BLaER1 treated with 17β-estradiol and CSF1 and Interleukin-3, amounts not matched to agents 10 nM and 100 nM (cell line): ENCODE measurements around the gene SPOUT1.
A peak's percentile ranks its signal among the peaks of the same experiment; 100 is the strongest.
"Not testable (repeated sequence)": the region's sequence is repeated elsewhere in the genome, so short reads cannot be mapped to it uniquely, and the experiment has no call there.

ENCODE experiments used
- H3K27ac ChIP-seq, 11 experiments: shearing (Covaris generic); formaldehyde crosslinking; 2 replicates each; pipeline ENCODE4 v1.8.1; 2022
- H3K27me3 ChIP-seq, 11 experiments: shearing (Covaris generic); formaldehyde crosslinking; 2 replicates each; pipeline ENCODE4 v1.8.1; 2022
- H3K36me3 ChIP-seq, 11 experiments: shearing (Covaris generic); formaldehyde crosslinking; 2 replicates each; pipeline ENCODE4 v1.8.1; 2022
- H3K4me1 ChIP-seq, 10 experiments: shearing (Covaris generic); formaldehyde crosslinking; 2 replicates each; pipeline ENCODE4 v1.8.1; 2022
- H3K4me2 ChIP-seq, 11 experiments: shearing (Covaris generic); formaldehyde crosslinking; 2 replicates each; pipeline ENCODE4 v1.8.1; 2022
- H3K4me3 ChIP-seq, 10 experiments: shearing (Covaris generic); formaldehyde crosslinking; 2 replicates each; pipeline ENCODE4 v1.8.1; 2022
- H3K9ac ChIP-seq, 11 experiments: shearing (Covaris generic); formaldehyde crosslinking; 2 replicates each; pipeline ENCODE4 v1.8.1; 2022
- H3K9me3 ChIP-seq, 11 experiments: shearing (Covaris generic); formaldehyde crosslinking; replicated peaks in 1 of 11; 2 replicates each; pipeline ENCODE4 v1.8.1; 2022
- H4K20me1 ChIP-seq, 11 experiments: shearing (Covaris generic); formaldehyde crosslinking; 2 replicates each; pipeline ENCODE4 v1.8.1; 2022
- Cebpa-rat ChIP-seq, 11 experiments: shearing (Covaris generic); IDR thresholded peaks; 2 replicates each; pipeline ENCODE4 v1.8.1; 2022

Gene SPOUT1

DNA sequence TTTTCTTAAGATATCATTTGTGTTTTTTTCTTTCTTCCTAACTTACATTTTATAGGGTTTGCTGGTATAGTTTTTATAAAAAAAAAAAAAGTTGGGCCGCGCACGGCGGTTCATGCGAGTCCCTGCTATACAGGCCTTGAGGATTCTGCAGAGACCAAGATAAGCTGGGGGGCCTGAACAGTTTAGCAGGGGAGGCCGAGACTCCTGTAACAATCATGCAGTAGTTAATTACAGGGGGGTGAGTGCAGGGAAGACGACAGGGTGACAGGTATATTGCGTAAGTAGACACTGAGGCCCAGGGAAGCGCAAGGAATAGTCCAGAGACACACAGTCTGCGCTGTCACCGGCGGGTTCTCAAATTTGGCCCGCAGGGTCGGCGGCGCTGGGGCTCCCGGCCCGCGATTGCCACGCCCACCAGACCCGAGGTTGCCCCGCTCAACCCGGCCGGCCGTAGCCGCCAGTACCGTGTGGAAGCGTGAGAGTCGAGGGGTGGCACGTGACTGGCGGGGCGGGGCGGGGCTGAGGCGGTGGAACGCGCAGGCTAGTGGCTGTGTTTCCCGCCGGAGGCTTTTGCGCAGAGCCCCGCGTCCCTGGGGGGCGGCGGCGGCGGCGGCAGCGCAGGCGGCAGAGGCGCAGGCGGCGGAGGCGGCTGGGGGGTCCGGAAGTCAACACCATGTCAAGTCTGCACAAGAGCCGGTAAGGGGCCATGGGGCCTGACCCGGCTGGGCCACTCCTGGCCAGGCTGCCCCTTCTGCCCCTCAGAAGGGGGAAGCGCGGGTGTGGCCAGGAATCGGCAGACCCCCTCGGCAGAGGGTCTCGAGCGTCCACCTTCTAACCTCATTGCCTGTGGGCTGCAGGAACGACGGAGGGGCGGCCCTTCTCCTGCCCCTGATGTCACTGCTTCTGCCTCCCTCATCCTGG, 42.7 kb downstream of the SPOUT1 start, which contains the start of gene TBC1D13:
TBC1D13 (plus strand) TSS at position 573 of the 921 bp plus-strand sequence; CDS start at position 674, 101 bp downstream.
- H3K4me3 ChIP-seq: peak within 1 kb of the TSS; percentile 75 to 98 (median 94)
- H3K4me1 ChIP-seq: peaks cover 43 to 56% (median 49%) of the 10 kb centered on the region in 10 experiments
- H3K36me3 ChIP-seq: peaks cover 22 to 37% (median 34%) of the 10 kb centered on the region in 11 experiments
- H3K27ac ChIP-seq: peak within 1 kb of the TSS; percentile 41 to 87 (median 80); a peak in 21 of 22 replicates
- H3K27me3 ChIP-seq: no peaks in the 10 kb centered on the region
- H3K4me2 ChIP-seq: peak within 1 kb of the TSS; percentile 91 to 99 (median 94)
- TF ChIP-seq Cebpa-rat (IDR thresholded peaks at IDR 0.05): peak in 8 of 11 experiments; percentile 23 to 78 (median 52); a peak in 7 of 22 replicates
- peak within 1 kb of the TSS; percentile 76 to 94 (median 88) for H3K9ac ChIP-seq
- peaks cover 0 to 17% (median 0%) of the 10 kb centered on the region in 11 experiments; a peak in 5 of 22 replicates for H4K20me1 ChIP-seq
- peaks cover 0 to 14% (median 7%) of the 10 kb centered on the region in 11 experiments; a peak in 14 of 22 replicates for H3K9me3 ChIP-seq

DNA sequence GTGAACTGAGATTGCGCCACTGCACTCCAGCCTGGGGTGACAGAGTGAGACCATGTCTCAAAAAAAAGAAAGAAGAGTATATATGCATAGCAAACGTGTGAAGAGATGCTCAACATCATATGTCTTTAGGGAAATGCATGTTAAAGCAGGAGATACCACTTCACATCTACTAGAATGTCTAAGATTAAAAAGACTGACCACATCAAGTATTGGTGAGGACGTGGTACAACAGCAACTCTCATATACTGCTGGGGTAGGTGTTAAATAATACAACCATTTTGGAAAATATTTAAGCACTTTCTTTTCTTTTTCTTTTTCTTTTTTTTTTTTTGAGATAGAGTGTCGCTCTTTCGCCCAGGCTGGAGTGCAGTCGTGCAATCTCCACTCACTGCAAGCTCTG, 44.2 kb downstream of the SPOUT1 start:
- H3K9ac ChIP-seq: no peak overlapping the region
- no peak overlapping the region for H3K4me2 ChIP-seq
- peak overlapping the region in 1 of 11 experiments; percentile 82; a peak in 1 of 22 replicates for H3K27ac ChIP-seq
- peaks cover 7 to 22% (median 19%) of the 10 kb centered on the region in 11 experiments for H3K36me3 ChIP-seq
- peaks cover 0 to 3% (median 0%) of the 10 kb centered on the region in 11 experiments; a peak in 2 of 22 replicates for H4K20me1 ChIP-seq
- H3K4me3 ChIP-seq: no peak overlapping the region
- TF ChIP-seq Cebpa-rat (IDR thresholded peaks at IDR 0.05): no peak
- peaks cover 0 to 19% (median 10%) of the 10 kb centered on the region in 11 experiments; a peak in 14 of 22 replicates for H3K9me3 ChIP-seq
- peaks cover 53 to 66% (median 60%) of the 10 kb centered on the region in 10 experiments for H3K4me1 ChIP-seq
- H3K27me3 ChIP-seq: no peaks in the 10 kb centered on the region

DNA sequence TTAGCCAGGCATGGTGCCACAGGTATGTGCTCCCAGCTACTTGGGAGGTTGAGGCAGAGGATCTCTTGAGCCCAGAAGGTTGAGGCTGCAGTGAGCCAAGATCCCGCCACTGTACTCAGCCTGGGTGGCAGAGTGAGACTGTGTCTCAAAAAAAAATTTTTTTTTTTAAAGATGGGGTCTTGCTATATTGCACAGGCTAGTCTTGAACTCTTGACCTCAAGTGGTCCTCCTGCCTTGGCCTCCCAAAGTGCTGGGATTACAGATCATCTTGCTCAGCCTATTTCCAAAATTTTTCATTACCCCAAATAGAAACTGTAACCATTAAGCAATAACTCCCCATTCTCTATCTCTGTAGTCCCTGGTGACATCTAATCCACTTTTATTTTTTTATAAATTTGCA, 46.9 kb downstream of the SPOUT1 start:
- no peak for TF ChIP-seq Cebpa-rat (IDR thresholded peaks at IDR 0.05)
- Histone ChIP-seq H3K4me2 (peak overlapping the region in 10 of 11 experiments; percentile 64 to 91 (median 80); a peak in 16 of 22 replicates), H3K4me1 (peaks cover 39 to 51% (median 46%) of the 10 kb centered on the region in 10 experiments), H3K36me3 (no peaks in the 10 kb centered on the region), H3K9ac (no peak overlapping the region; a peak in 1 of 22 replicates), H3K4me3 (no peak overlapping the region), H3K27me3 (no peaks in the 10 kb centered on the region), H3K9me3 (peaks cover 5 to 41% (median 16%) of the 10 kb centered on the region in 11 experiments; a peak in 19 of 22 replicates), H4K20me1 (no peaks in the 10 kb centered on the region), H3K27ac (peak overlapping the region in 8 of 11 experiments; percentile 48 to 84 (median 81); a peak in 13 of 22 replicates)

DNA sequence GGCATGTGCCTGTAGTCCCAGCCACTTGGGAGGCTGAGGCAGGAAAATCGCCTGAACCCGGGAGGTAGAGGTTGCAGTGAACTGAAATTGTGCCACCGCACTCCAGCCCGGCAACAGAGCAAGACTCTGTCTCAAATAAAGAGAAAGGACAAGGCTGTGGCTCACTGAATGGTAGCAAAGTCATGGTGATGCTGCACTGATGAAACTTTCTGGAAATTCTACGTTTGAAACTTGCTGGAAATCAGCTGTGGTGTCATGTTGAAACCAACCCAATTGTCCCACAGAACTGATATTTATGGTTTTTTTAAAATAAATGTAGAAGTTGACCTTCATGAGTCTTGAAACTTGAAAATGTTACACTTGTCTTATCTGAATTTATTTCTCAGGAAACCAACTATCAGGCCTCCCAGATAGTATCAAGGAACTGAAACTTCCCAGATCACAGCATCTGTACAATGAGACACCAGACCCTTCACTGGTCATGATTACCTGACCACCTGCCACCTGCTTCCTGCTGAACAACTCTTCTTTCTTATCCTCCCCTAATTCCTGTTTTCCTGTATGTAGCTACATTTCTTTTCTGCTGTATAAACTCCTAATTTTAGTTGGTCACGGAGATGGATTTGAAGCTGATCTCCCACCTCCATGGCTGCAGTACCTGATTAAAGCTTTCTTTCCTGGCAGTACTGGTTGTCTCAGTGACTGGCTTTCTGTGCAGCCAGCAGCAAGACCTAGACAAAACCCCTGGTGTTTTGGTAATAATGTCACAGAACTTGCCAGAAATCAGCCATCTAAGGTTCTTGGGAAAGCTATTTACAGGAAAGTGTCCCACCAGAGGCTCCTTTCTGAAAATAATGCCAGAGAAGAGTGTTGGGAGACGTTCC, 48.2 kb downstream of the SPOUT1 start:
- H3K9ac ChIP-seq: peak overlapping the region in 8 of 11 experiments; percentile 1 to 59 (median 48); a peak in 10 of 22 replicates
- no peaks in the 10 kb centered on the region for H3K27me3 ChIP-seq
- H3K9me3 ChIP-seq: peaks cover 12 to 51% (median 23%) of the 10 kb centered on the region in 11 experiments; a peak in 21 of 22 replicates
- H3K36me3 ChIP-seq: no peaks in the 10 kb centered on the region
- peak overlapping the region in 10 of 11 experiments; percentile 22 to 84 (median 79); a peak in 19 of 22 replicates for H3K27ac ChIP-seq
- peaks cover 36 to 46% (median 41%) of the 10 kb centered on the region in 10 experiments for H3K4me1 ChIP-seq
- H3K4me3 ChIP-seq: no peak overlapping the region
- H4K20me1 ChIP-seq: no peaks in the 10 kb centered on the region
- no peak for TF ChIP-seq Cebpa-rat (IDR thresholded peaks at IDR 0.05)
- H3K4me2 ChIP-seq: peak overlapping the region; percentile 21 to 83 (median 57)

DNA sequence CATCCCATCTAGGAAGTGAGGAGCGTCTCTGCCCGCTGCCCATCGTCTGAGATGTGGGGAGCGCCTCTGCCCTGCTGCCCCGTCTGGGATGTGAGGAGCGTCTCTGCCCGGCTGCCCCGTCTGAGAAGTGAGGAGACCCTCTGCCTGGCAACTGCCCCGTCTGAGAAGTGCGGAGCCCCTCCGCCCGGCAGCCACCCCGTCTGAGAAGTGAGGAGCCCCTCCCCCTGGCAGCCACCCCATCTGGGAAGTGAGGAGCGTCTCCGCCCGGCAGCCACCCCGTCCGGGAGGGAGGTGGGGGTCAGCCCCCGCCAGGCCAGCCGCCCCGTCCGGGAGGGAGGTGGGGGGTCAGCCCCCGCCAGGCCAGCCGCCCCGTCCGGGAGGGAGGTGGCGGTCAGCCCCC, 49.5 kb downstream of the SPOUT1 start:
- not testable (repeated sequence) for H3K9ac ChIP-seq, H3K4me2 ChIP-seq, H4K20me1 ChIP-seq, H3K4me3 ChIP-seq, H3K27me3 ChIP-seq, H3K36me3 ChIP-seq
- Histone ChIP-seq H3K27ac (peak overlapping the region in 3 of 11 experiments; percentile 13 to 32 (median 18); a peak in 4 of 22 replicates), H3K4me1 (peaks cover 34 to 42% (median 39%) of the 10 kb centered on the region in 10 experiments), H3K9me3 (peaks cover 23 to 57% (median 30%) of the 10 kb centered on the region in 11 experiments)

DNA sequence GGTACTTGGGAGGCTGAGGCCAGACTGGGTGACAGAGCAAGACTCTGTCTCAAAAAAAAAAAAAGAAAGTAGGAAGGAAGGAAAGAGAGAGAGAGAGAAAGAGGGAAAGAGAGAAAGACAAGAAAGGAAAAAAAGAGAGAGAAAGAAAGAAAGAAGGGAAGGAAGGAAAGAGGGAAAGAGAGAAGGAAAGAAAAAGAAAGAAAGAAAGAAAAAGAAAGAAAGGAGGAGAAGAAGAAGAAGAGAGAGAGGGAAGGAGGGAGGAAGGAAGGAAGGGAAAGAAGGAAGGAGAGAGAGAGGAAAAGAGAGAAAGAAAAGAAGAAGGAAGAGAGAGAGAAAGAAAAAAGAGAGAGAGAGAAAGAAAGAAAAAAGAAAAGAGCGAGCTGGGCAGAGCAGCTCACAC, 54.8 kb downstream of the SPOUT1 start:
- no peak for TF ChIP-seq Cebpa-rat (IDR thresholded peaks at IDR 0.05)

DNA sequence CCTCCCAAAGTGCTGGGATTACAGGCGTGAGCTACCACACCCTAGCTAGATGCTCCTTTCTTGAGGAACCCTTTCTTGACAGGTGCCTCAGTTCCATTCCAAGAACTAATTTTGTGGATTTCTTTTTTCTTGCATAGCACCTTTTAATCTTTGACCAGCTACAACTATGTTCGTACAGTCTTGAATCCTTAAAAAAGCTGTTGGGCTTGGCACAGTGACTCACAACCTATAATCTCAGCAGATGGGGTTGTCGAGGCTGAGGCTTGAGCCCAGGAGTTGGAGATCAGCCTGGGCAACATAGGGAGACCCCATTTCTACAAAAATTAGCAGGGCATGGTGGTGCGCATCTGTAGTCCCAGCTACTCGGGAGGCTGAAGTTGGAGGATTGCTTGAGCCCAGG, 56.5 kb downstream of the SPOUT1 start:
- Histone ChIP-seq H3K27ac (peak overlapping the region in 1 of 11 experiments; percentile 84; a peak in 2 of 22 replicates), H3K9ac (0 out of 22 replicates have a peak overlapping the region, but pooled peaks of 1 of the 11 experiments have one; percentile 87)
- no peak for TF ChIP-seq Cebpa-rat (IDR thresholded peaks at IDR 0.05)

More for the DNA sequence above, 54.8 kb downstream of the SPOUT1 start:
- Histone ChIP-seq H3K27me3 (no peaks in the 10 kb centered on the region), H3K9ac (no peak overlapping the region), H3K4me3 (no peak overlapping the region), H3K36me3 (no peaks in the 10 kb centered on the region), H3K27ac (no peak overlapping the region), H3K9me3 (peaks cover 16 to 42% (median 29%) of the 10 kb centered on the region in 11 experiments), H4K20me1 (no peaks in the 10 kb centered on the region), H3K4me2 (no peak overlapping the region), H3K4me1 (peaks cover 14 to 28% (median 22%) of the 10 kb centered on the region in 10 experiments)

More for the DNA sequence above, 56.5 kb downstream of the SPOUT1 start:
- H3K27me3 ChIP-seq: no peaks in the 10 kb centered on the region
- H3K4me3 ChIP-seq: no peak overlapping the region
- peaks cover 13 to 30% (median 22%) of the 10 kb centered on the region in 11 experiments for H3K9me3 ChIP-seq
- H4K20me1 ChIP-seq: no peaks in the 10 kb centered on the region
- peaks cover 0 to 4% (median 0%) of the 10 kb centered on the region in 11 experiments; a peak in 3 of 22 replicates for H3K36me3 ChIP-seq
- H3K4me1 ChIP-seq: peaks cover 15 to 31% (median 23%) of the 10 kb centered on the region in 10 experiments
- H3K4me2 ChIP-seq: peak overlapping the region in 10 of 11 experiments; percentile 71 to 98 (median 95); a peak in 12 of 22 replicates
